MG63 (cell line): ENCODE results near the gene ZC3H8. TPM values are rescaled to one million over a fixed set of nuclear protein-coding genes. Genes with fewer than 3 reads are reported as not detected.
A peak's percentile ranks its signal among the peaks of the same experiment; 100 is the strongest.
"Not testable (repeated sequence)": the region's sequence is repeated elsewhere in the genome, so short reads cannot be mapped to it uniquely, and the experiment has no call there.

Experiments used
- DNase-seq: peaks from one replicate; pipeline ENCODE4 v3.0.0-alpha.2; 2020
- H3K27me3 ChIP-seq: fragments of 250-450 bp; sonication (Bioruptor Pico); 2 replicates; pipeline ENCODE4 v1.5.1; 2020; ENCODE audit warnings: mild to moderate bottlenecking, moderate library complexity
- H3K36me3 ChIP-seq: fragments of 250-450 bp; sonication (Bioruptor Pico); 2 replicates; pipeline ENCODE4 v1.5.1; 2020; ENCODE audit warnings: mild to moderate bottlenecking, moderate library complexity
- H3K4me3 ChIP-seq: fragments of 250-450 bp; sonication (Bioruptor Pico); 2 replicates; pipeline ENCODE4 v1.5.1; 2020; ENCODE audit warnings: mild to moderate bottlenecking, moderate library complexity
- H3K9me3 ChIP-seq: fragments of 250-450 bp; sonication (Bioruptor Pico); 2 replicates; pipeline ENCODE4 v1.5.1; 2020; ENCODE audit warnings: mild to moderate bottlenecking, moderate library complexity
- total RNA-seq: library from RNA; depleted of rRNA; stranded (reverse); fragments of >200 nt; shearing (Covaris generic); gene quantifications from 2 replicates; pipeline ENCODE4 v1.2.3, GENCODE V29; 2014; ENCODE audit warnings: low replicate concordance

ZC3H8 gene
- total RNA-seq, 1 experiment from 2014 or later: 9.0 TPM

DNA sequence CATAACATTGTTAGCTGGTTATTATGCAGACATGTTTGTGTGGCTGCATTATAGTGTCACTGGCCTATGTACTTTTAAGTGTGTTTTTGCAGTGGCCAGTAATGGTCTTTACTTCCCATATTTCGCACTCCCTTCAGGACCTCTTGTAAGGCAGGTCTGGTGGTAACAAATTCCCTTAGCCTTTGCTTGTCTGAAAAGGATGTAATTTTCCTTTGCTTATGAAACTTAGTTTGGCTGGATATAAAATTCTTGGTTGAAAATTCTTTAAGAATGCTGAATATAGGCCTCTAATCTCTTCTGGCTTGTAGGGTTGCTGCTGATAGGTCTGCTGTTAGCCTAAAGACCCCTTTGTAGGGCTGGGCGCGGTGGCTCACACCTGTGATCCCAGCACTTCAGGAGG is 34.7 kb downstream of the ZC3H8 start:
- Histone ChIP-seq H3K36me3 (peaks cover 40% of the 10 kb centered on the region), H3K4me3 (no peak overlapping the region), H3K9me3 (peaks cover 20% of the 10 kb centered on the region), H3K27me3 (no peaks in the 10 kb centered on the region)
- DNase-seq: no peak

DNA sequence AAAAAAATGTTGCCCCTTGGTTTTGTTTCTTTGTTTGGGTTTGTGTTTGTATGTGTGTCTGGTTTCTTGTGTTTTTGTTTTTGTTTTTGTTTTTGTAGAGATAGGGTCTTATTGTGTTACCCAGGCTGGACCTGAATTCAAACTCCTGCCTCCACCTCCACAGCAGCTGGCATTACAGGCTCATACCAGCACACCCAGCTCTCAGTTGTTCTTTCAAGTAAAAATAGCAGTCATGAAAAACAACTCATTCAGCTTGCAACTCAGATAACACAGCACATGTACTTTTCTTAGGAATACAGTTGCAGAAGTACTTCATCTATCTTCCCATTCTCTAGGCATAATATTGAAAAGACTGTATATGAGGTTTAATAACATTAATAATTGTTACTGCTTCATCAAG is 37.0 kb downstream of the ZC3H8 start:
- peaks cover 40% of the 10 kb centered on the region for H3K36me3 ChIP-seq
- DNase-seq: no peak
- H3K9me3 ChIP-seq: peaks cover 18% of the 10 kb centered on the region
- H3K4me3 ChIP-seq: no peak overlapping the region
- H3K27me3 ChIP-seq: no peaks in the 10 kb centered on the region

DNA sequence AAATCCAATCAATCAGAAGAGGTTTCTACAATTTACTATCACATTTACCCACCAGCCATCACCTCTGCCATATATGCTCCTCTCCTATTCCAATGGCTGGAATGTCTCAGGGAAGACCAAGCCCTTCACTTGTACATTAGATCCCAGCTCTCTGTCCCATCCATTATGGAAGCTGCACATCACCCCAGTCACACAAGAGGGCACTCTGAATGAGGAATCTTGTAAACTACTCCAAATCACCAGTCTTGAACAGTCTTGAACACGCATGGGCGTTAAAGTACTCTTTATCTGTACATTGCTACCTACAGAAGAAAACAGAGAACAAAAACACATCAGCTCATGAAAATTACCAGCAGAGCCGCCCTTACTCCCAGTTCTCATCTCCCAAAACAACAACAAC is 38.7 kb downstream of the ZC3H8 start:
- DNase-seq: no peak
- H3K36me3 ChIP-seq: peaks cover 26% of the 10 kb centered on the region
- H3K9me3 ChIP-seq: peaks cover 9% of the 10 kb centered on the region
- H3K4me3 ChIP-seq: no peak overlapping the region
- H3K27me3 ChIP-seq: no peaks in the 10 kb centered on the region

DNA sequence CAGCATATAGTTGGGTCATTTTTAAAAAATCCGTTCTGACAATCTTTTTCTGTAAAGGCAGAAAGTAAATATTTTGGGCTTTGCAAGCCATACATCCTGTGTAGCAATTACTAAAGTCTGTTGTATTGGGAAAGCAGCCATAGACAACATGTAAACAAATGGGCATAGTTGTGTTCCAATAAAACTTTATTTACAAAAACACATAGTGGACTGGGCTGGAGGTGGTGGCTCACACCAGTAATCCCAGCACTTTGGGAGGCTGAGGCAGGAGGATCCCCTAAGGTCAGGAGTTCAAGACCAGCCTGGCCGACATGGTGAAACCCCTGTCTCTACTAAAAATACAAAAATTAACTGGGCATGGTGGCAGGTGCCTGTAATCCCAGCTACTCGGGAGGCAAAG is 46.9 kb downstream of the ZC3H8 start:
- H3K9me3 ChIP-seq: peaks cover 34% of the 10 kb centered on the region
- DNase-seq, H3K4me3 ChIP-seq: not testable (repeated sequence)

DNA sequence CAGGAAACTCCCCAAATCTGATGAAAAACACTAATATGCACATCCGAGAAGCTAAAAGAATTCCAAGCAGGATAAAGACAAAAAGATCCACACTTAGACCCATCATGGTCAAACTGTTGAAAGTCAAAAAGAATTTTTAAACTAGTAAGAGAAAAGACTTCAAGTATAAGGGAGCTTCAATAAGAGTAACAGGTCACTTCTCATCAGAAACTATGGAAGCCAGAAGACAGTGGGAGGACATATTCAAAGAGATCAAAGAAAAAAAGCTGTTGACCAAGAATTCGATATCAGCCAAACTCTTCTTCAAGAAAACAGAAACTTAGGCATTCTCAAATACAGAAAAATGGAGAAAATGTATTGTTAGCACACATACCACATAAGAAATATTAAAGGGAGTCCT is 50.4 kb downstream of the ZC3H8 start:
- DNase-seq: no peak
- H3K27me3 ChIP-seq: no peaks in the 10 kb centered on the region
- H3K4me3 ChIP-seq: no peak overlapping the region
- H3K36me3 ChIP-seq: no peaks in the 10 kb centered on the region
- H3K9me3 ChIP-seq: peaks cover 34% of the 10 kb centered on the region

More for the DNA sequence above, 46.9 kb downstream of the ZC3H8 start:
- not testable (repeated sequence) for H3K36me3 ChIP-seq, H3K27me3 ChIP-seq

DNA sequence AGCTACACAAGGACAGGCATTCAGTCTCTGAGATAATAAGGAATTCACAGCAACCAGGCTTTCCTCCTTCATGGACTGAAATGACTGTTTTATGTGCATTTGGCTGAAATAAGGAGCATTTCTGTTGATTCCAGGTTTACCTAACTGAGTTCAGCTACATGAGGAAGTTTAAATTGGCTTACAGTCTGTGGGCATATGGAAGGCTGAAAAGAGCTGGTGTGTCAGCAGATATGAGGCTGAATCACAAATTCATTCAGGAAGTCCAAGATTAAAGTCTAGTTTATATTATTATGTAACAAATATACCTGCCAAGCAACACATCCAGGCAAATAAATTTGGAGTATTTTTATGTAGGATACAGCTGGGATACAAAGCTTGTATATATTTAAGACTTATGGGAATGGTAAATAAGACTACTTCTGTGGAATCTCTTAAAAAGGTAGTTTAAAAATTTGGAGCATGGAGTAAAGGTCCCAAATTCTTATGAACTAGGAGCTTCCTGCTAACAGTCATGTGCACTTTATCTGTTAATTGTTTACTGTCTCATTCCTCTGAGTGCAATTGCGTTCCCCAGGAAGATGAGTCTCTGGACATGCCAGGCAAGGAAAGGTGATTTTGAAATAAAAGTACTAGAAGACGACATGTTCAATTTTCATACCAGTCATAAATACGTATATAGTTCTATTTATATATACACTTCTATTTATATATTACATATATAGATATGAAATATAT is 53.0 kb downstream of the ZC3H8 start:
- Histone ChIP-seq H3K36me3 (no peaks in the 10 kb centered on the region), H3K27me3 (no peaks in the 10 kb centered on the region), H3K4me3 (no peak overlapping the region), H3K9me3 (peaks cover 34% of the 10 kb centered on the region)
- DNase-seq: peak; percentile 7

DNA sequence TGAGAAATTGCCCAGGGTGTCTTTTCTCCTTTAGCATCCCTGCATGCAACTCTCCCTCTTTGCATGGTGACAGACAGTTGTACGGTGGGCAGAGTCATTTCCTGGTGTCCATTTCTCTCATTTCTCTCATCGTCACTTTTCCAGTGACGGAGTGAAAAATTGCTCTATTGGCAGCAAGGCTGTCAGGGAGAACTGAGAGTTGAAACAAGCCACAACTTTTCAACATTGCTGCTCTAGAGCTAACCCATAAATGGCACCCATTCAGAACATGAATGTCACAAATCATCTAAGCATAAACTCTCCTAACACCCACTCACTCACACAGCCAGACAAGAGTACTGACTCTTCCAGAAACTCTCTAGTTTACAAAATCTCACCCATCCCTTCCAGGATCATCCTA is 55.7 kb downstream of the ZC3H8 start:
- Histone ChIP-seq H3K27me3 (no peaks in the 10 kb centered on the region), H3K9me3 (peaks cover 14% of the 10 kb centered on the region), H3K4me3 (no peak overlapping the region), H3K36me3 (no peaks in the 10 kb centered on the region)
- no peak for DNase-seq

DNA sequence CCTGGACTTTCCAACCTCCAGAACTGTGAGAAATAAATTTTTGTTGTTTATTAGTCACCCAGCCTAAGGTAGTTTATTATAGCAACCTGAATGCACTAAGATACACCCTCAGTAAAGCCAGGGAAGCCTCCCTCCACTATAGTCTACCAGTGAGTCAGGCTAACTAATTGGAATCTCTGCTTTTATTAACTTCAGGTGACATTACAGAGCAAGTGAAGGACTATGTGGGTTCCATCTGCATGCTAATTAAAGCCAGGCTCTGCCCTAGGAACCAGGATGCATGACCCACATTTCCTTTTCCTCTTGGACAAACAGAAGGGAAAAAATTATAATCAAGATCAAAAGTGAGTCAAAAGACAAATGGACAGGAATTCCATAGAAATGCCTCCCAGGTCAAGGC is 56.1 kb downstream of the ZC3H8 start:
- no peak for DNase-seq
- Histone ChIP-seq H3K27me3 (no peaks in the 10 kb centered on the region), H3K4me3 (no peak overlapping the region), H3K9me3 (peaks cover 9% of the 10 kb centered on the region), H3K36me3 (no peaks in the 10 kb centered on the region)

DNA sequence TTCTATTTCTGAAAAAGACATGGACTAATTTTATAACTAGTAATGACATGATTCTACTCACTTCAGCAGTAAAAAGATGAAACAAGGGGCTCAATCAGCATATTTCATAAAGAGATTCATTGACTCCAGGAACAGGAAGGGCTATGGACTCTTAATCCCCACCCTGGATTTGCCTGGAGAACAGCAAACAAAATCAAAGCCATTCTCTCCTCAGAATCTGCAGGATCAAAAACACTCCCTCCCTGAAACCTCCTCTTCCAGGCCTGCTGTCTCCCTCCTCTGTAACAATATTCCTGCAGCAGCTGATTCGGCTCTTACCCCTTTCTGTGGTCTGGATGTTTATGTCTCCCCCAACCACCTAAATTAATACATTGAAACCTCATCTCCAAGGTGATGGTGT is 57.0 kb downstream of the ZC3H8 start:
- H3K9me3 ChIP-seq: peaks cover under 1% of the 10 kb centered on the region; the same call in 1 of the 2 replicates
- no peak for DNase-seq
- H3K27me3 ChIP-seq: no peaks in the 10 kb centered on the region
- no peak overlapping the region for H3K4me3 ChIP-seq
- no peaks in the 10 kb centered on the region for H3K36me3 ChIP-seq

DNA sequence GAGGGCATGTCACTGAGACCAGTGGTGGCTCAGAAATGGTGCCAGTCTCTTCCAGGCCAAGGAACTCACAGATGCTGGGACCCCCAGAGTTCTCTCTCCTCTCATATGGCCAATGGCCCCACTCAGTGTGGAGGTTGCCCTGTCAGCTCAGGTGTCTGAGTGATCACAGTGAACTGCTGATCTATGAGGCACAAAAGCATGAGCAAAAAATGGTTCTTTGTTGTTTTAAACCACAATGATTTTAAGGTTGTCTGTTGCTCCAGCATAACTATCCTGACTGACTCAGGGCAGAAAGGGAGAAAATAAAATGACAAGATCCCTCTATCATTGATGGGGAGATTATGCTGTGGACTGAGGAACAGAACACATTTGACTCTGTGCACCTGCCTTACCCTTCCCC is 58.9 kb downstream of the ZC3H8 start:
- no peak for DNase-seq
- no peaks in the 10 kb centered on the region for H3K9me3 ChIP-seq
- no peaks in the 10 kb centered on the region for H3K36me3 ChIP-seq
- H3K27me3 ChIP-seq: no peaks in the 10 kb centered on the region
- no peak overlapping the region for H3K4me3 ChIP-seq

DNA sequence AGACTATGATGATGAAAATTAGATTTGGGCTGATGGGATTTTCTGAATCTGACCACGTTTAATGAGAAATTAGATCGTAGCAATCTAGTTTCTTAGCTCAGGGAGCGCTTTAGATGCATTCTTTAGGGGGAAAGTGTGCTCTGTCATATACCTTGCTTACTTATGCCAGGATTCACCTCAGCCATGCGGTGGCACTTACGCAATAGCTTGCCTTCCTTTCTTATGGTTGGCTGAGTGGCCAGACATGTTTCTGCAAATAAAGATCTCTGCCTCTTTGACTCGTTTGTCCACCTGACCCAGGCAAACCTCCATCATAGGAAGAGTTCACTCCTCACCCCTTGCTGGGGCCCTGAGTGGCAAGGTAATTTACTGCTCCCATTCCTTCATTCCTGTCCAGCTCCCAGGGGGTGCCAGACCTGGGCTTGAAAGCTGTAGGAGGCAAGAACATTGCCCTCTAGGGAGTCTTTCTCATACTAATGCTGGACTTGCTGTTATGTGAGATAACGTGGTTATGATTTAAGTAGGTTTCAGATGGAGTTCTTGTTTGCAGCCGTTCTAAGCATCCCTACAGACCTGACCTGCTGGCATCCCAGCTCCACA is 59.6 kb downstream of the ZC3H8 start:
- no peak overlapping the region for H3K4me3 ChIP-seq
- no peaks in the 10 kb centered on the region for H3K27me3 ChIP-seq
- DNase-seq: no peak
- no peaks in the 10 kb centered on the region for H3K9me3 ChIP-seq
- no peaks in the 10 kb centered on the region for H3K36me3 ChIP-seq

DNA sequence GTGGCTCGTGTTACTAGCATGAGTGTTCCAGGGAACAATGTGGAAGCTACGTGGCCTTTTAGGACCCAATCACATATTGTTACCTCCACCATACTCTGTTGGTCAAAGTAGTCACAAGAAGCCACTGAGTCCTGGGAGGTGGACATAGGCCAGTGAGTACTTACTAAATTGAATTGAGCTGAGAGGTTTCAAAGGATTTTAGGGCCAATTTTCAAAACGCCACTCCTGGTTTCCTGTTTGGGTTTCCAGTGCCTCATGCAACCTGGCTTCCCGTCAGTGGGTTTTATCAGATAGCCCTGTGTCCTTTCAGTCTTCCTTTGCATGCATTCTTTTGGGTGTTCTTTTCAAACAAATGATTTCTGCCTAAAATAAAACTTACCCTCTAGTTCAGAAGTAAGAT is 60.4 kb downstream of the ZC3H8 start:
- no peaks in the 10 kb centered on the region for H3K27me3 ChIP-seq
- no peak overlapping the region for H3K4me3 ChIP-seq
- H3K9me3 ChIP-seq: no peaks in the 10 kb centered on the region
- H3K36me3 ChIP-seq: no peaks in the 10 kb centered on the region
- no peak for DNase-seq

DNA sequence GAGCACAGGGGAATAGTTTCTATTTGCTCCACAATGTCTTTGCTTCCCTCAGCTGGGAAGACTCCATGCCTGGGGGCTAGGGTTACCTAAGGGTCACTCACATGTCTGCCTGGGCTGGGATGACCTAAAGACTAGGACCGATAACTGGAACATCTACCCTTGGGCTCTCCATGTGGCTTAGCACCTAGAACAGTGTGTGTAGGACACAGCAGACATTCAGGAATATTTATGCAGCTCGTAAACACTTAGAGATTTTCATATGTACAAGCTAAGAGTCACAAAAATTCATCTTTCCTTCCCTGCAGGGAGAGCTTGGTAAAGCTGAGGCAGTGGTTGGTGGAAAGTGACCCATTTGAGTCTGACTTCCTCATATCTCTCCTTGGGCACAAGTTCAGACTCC is 60.8 kb downstream of the ZC3H8 start:
- Histone ChIP-seq H3K4me3 (no peak overlapping the region), H3K27me3 (no peaks in the 10 kb centered on the region), H3K36me3 (no peaks in the 10 kb centered on the region), H3K9me3 (no peaks in the 10 kb centered on the region)
- DNase-seq: no peak

DNA sequence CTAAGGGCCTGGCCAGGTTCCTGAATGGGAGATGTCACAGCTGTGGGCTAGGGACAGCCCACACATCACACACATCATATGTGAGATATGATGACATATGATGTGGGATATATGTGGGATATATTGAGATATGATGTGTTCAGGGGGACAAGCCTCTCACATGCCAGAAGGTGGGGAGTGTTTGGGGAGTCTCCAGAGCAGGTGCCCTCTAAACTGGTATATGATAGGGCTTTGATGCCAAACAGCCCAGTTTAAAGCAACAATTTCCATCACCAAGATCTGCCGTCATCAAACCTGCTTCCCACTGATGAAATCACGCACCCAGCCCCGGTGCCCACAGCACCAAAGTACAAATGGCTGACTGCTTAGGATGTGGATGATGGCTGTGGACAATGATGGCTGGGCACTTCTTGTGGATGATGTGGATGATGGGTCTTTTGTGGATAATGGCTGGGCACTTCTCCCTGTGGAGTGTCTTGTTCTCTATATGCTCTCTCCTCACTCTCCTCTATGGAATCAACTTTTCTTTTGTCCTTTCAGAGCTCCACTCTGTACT is 65.8 kb downstream of the ZC3H8 start:
- no peak for DNase-seq
- no peaks in the 10 kb centered on the region for H3K9me3 ChIP-seq
- no peak overlapping the region for H3K4me3 ChIP-seq
- no peaks in the 10 kb centered on the region for H3K36me3 ChIP-seq
- H3K27me3 ChIP-seq: no peaks in the 10 kb centered on the region

DNA sequence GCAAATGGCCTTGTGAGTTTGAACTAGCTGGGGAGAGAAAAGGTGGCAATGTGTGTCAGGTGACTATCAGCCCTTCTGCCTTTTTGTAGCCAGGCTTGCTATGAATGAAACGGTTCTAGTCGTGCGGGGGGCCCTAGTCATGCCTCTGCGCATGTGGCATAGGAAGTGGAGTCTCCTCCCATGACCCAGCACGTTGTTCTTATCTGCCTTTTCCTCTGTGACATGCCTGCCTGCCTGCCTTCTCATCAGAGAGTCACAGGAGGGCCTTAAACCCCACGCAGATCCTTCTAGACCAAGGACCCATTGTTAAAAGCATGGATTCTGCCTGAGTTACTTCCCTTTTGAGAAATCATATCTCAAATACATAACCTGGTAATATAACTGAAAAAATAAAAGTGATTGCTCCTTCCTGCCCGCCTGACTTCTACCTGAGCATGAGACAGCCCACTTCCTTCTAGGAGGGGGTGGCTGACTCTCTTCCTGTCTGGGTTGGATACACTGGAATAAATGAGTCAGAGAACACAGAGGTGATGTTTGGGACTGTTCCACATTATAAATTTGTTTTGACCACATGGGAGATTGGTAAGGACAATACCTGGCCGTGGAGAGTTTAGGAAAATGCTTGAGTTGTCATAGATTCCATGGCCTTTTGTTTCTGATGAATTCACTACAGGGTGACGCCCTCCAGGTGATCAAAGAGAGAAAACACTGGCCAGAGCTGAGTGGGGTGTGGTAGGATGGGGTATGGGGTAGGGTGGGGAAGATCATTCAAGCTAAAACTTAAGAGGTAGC is 66.8 kb downstream of the ZC3H8 start:
- Histone ChIP-seq H3K27me3 (no peaks in the 10 kb centered on the region), H3K4me3 (no peak overlapping the region), H3K36me3 (no peaks in the 10 kb centered on the region), H3K9me3 (no peaks in the 10 kb centered on the region)
- DNase-seq: no peak

DNA sequence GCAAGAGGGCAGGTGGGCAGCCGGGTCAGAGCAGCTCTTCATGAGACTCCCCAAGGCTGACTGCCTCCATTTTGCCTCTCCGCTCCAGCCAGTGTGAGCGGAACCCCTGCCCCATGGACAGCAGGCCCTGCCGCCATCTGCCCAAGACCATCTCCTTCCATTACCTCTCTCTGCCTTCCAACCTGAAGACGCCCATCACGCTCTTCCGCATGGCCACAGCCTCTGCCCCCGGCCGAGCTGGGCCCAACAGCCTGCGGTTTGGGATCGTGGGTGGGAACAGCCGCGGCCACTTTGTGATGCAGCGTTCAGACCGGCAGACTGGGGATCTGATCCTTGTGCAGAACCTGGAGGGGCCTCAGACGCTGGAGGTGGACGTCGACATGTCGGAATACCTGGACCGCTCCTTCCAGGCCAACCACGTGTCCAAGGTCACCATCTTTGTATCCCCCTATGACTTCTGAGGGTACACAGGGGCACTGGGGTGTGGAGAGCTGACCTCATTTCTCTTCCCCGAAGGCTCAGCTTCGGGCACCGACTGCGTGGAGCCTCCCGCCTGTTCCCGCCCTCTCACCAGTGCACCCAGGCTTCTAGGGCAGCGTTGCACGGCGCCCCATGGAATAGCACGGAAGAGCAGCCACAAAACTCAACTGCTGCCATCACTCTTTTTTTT is 67.7 kb downstream of the ZC3H8 start:
- H3K9me3 ChIP-seq: no peaks in the 10 kb centered on the region
- H3K4me3 ChIP-seq: no peak overlapping the region
- H3K27me3 ChIP-seq: no peaks in the 10 kb centered on the region
- no peak for DNase-seq
- no peaks in the 10 kb centered on the region for H3K36me3 ChIP-seq

DNA sequence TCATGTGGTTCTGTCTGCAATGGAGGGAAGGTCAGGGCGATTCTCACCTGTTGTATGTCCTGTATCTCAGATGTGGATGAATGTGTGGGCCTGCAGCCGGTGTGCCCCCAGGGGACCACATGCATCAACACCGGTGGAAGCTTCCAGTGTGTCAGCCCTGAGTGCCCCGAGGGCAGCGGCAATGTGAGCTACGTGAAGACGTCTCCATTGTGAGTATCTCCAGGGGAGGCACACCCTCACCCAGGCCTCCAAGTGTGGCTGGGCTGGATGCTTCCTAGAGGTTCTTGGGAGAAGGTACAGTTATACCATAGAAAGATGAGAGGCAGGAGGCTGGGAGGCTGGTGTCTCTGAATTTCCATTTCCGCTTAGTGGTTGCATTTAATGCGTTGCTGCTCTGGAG is 69.7 kb downstream of the ZC3H8 start:
- no peaks in the 10 kb centered on the region for H3K27me3 ChIP-seq
- no peak overlapping the region for H3K4me3 ChIP-seq
- H3K9me3 ChIP-seq: no peaks in the 10 kb centered on the region; the same call in 1 of the 2 replicates
- no peaks in the 10 kb centered on the region for H3K36me3 ChIP-seq
- DNase-seq: no peak
